OCI-LY1 (cell line): Measurements from ENCODE around the gene SCN2B.

Source experiments
- CTCF ChIP-seq: fragments of 200-600 bp; sonication (generic), shearing (Covaris generic); IDR thresholded peaks from 2 replicates; pipeline ENCODE4 v1.5.1; 2017; ENCODE audit warnings: mild to moderate bottlenecking, antibody characterized with exemption, low read length, moderate library complexity, mixed read lengths
- EZH2 ChIP-seq: fragments of 200-600 bp; sonication (generic), shearing (Covaris generic); IDR thresholded peaks from 2 replicates; pipeline ENCODE4 v1.8.0; 2017; ENCODE audit warnings: borderline replicate concordance, mixed run types, mild to moderate bottlenecking, antibody characterized with exemption, low read length, moderate library complexity, mixed read lengths

- TF ChIP-seq CTCF (no peak), EZH2 (no peak)
Observed at GRCh38 chr11:118223570-118223969, 47.1 kb upstream of the SCN2B start.
